Mucosa of descending colon (tissue), 3 donors: ENCODE data around the gene C6orf136. TPM values are rescaled to one million over a fixed set of nuclear protein-coding genes. Genes with fewer than 3 reads are reported as not detected.
A peak's percentile ranks its signal among the peaks of the same experiment; 100 is the strongest.

Experiments used
- ATAC-seq: fragments of 200-7000 bp; cut with Tn5 transposase; one replicate; pipeline ENCODE4 v1.9.1; 2020; ENCODE audit warnings: mild to moderate bottlenecking, moderate library complexity
- DNase-seq, 3 donors: peaks; one replicate each; pipeline ENCODE4 v3.0.0-alpha.2; 2020
- H3K36me3 ChIP-seq: fragments of 200-600 bp; one replicate; pipeline ENCODE4 v1.8.0; 2021; ENCODE audit warnings: low read depth, mild to moderate bottlenecking
- H3K4me1 ChIP-seq: fragments of 200-600 bp; one replicate; pipeline ENCODE4 v1.8.0; 2021; ENCODE audit warnings: low read depth, mild to moderate bottlenecking
- H3K4me3 ChIP-seq: fragments of 200-600 bp; one replicate; pipeline ENCODE4 v1.8.0; 2021; ENCODE audit warnings: mild to moderate bottlenecking
- H3K9me3 ChIP-seq: fragments of 200-600 bp; one replicate; pipeline ENCODE4 v1.8.0; 2021; ENCODE audit warnings: mild to moderate bottlenecking
- intact Hi-C, 2 donors: fragments of 100-400 bp; cut with DNase I in 1 of 2; cut with micrococcal nuclease in 1 of 2; formaldehyde crosslinking; loops; one replicate each; pipeline versions ENCODE4 v1.11.0 to v1.11.1; 2022; cut with DNase I, micrococcal nuclease
- total RNA-seq, 3 donors: library from RNA; stranded (reverse); fragmentation: NEBNext Ultra II Directional in 2 of 3; extraction: Animal tissue kit (Norgen Biotek cat#: 25700) in 2 of 3; gene quantifications; one replicate each; pipeline versions ENCODE4 v1.2.1 to v1.2.4, GENCODE V29; 2021 to 2023
- TF ChIP-seq, protein P1 (sequence below): fragments of 200-600 bp; IDR thresholded peaks from one replicate; pipeline ENCODE4 v1.8.0; 2022; ENCODE audit warnings: antibody characterized with exemption, mild to moderate bottlenecking
- donor health status: DM: no; HTN: no; CAD: no; lungs with moderate emphysema.
- donor health status: DM: no; HTN: no; CAD: no.
- donor health status: DM: no; HTN: yes; CAD: no.

The C6orf136 gene
- total RNA-seq, 3 donors from 2014 or later: 46.5 to 88.8 (median 61.8) TPM

- peak overlapping the region; percentile 22 for H3K4me3 ChIP-seq
- peaks cover 21% of the 10 kb centered on the region for H3K4me1 ChIP-seq
- H3K9me3 ChIP-seq: no peaks in the 10 kb centered on the region
- ATAC-seq: no peak
- TF ChIP-seq, protein P1, sequence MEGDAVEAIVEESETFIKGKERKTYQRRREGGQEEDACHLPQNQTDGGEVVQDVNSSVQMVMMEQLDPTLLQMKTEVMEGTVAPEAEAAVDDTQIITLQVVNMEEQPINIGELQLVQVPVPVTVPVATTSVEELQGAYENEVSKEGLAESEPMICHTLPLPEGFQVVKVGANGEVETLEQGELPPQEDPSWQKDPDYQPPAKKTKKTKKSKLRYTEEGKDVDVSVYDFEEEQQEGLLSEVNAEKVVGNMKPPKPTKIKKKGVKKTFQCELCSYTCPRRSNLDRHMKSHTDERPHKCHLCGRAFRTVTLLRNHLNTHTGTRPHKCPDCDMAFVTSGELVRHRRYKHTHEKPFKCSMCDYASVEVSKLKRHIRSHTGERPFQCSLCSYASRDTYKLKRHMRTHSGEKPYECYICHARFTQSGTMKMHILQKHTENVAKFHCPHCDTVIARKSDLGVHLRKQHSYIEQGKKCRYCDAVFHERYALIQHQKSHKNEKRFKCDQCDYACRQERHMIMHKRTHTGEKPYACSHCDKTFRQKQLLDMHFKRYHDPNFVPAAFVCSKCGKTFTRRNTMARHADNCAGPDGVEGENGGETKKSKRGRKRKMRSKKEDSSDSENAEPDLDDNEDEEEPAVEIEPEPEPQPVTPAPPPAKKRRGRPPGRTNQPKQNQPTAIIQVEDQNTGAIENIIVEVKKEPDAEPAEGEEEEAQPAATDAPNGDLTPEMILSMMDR: no peak
- intact Hi-C loops: no loop called here
- peak in 2 of 3 donors; percentile 45 to 65 for DNase-seq
- H3K36me3 ChIP-seq: no peaks in the 10 kb centered on the region
Measured at GRCh38 chr6:30685157-30686008, 38.5 kb downstream of the C6orf136 start.

DNA sequence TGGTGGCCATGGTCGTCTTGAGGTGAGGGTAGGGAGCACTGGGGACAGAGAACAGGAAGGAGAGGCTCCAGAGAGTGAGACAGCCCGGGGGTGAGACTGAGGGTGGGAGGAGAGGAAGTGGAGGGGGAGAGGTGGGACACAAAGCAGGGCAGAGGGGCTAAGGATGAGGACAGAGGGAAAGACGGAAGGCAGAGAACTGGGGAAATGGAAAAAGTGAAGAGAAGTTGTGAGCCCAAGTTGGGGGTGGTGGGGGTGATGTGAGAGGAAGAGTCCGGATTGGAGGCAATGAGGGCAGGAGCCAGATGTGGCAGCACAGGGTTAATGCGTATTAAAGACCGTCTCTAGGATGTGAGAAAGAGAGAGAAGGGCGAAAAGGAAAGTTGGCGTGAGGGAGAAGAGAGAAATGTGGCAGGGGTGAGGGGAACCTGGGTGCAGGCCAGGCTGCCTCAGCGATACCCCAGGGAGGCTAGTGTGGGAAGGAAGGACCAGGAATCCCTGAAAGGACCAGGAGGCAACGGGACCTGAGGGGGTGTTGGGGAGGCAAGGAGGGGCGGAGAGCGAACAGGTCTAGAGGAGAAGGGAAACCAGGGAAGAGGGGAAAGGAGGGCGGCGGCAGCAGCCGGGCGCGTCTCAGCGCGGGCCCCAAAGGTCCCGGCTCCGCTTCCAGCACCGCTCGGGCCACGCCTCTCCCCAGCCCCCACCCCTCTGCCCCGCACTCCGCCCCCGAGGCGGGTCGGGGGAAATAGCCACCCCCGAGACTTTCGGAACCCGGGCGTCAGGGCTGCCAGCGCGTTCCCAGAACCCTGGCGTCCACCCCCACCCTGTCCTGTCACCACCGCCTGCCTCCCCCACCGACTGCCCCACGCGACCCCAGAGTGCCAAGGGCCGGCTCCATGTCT, 39.3 kb downstream of the C6orf136 start, which contains the start of gene PPP1R18:
TSS of gene PPP1R18 (minus strand) at position 637 of the 899 bp plus-strand sequence. CDS start at position 10, 627 bp downstream.
- peak; percentile 53 for ATAC-seq
- H3K4me3 ChIP-seq: peak within 1 kb of the TSS; percentile 24
- peaks cover 24% of the 10 kb centered on the region for H3K4me1 ChIP-seq
- no peaks in the 10 kb centered on the region for H3K9me3 ChIP-seq
- DNase-seq: peak; percentile 78 to 92 (median 83)
- TF ChIP-seq, protein P1: no peak
- H3K36me3 ChIP-seq: no peaks in the 10 kb centered on the region
- intact Hi-C loops: no loop called here

- Histone ChIP-seq H3K9me3 (no peaks in the 10 kb centered on the region), H3K36me3 (no peaks in the 10 kb centered on the region), H3K4me3 (peak overlapping the region; percentile 24), H3K4me1 (peaks cover 24% of the 10 kb centered on the region)
- DNase-seq: peak; percentile 83 to 97 (median 87)
- ATAC-seq: peak; percentile 58
- intact Hi-C loops: no loop called here
- TF ChIP-seq, protein P1: no peak
Measured at GRCh38 chr6:30686908-30687658, 40.1 kb downstream of the C6orf136 start.

DNA sequence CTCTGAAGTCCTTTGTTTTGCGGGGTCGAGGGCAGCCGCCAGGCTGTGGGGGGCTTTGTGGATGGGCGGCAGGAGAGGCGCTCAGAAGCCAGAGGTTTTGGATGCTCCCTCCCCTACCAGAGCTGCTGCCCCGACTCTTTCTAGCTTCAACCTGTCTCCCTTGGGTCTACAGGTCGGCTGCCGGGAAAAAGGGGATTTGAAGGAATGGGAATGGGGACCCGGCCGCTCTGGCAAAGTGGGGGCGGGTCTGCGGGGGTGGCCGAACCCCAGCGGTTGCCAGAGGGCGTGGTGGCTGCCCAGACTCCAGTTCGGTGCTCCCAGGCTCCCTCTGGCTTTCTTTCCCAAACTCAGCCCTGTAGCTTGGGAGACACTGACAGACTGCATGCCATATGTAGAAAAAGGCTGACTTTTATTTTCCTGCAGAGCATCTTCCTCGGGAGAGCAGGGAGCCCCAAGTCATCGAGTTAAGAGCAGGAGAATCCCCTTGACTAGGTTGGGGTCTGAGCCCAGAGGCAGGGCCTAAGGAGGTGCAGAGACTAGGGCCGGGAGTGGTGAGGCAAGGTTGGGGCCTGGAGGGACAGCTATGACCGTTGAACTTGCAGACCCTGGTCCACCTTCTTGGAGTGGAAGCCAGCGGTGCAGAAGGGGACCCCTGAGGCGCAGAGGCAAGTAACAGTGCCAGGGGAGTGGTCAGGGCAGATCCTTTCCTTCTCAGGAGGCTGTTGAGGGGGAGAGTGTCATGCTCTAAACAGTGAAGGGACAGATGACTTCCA, 40.9 kb downstream of the C6orf136 start:
- H3K4me1 ChIP-seq: peaks cover 21% of the 10 kb centered on the region
- H3K9me3 ChIP-seq: no peaks in the 10 kb centered on the region
- peak overlapping the region; percentile 24 for H3K4me3 ChIP-seq
- intact Hi-C loops: no loop called here
- H3K36me3 ChIP-seq: no peaks in the 10 kb centered on the region
- no peak for ATAC-seq
- DNase-seq: peak in 1 of 3 donors; percentile 67
- TF ChIP-seq, protein P1: no peak
